SK-N-SH treated with all-trans-retinoic acid at 6 μM for 48 hours (cell line): ENCODE measurements around the gene KCNMB2.

Experiments used
- ATAC-seq: fragments of 200-7000 bp; cut with Tn5 transposase; 3 replicates; pipeline ENCODE4 v1.9.1; 2020; ENCODE audit warnings: mild to moderate bottlenecking, moderate library complexity
- ARNTL ChIP-seq: fragments of 450-650 bp; formaldehyde crosslinking; IDR thresholded peaks from 2 replicates; pipeline ENCODE4 v1.5.0; 2020; ENCODE audit warnings: low read depth, mild to moderate bottlenecking, moderate library complexity, borderline replicate concordance
- CREB5 ChIP-seq: fragments of 250-450 bp; sonication (Bioruptor Pico); IDR thresholded peaks from 2 replicates; pipeline ENCODE4 v1.5.1; 2020; ENCODE audit warnings: low read depth, mild to moderate bottlenecking, moderate library complexity
- CSDC2 ChIP-seq: fragments of 250-450 bp; sonication (Bioruptor Pico); IDR thresholded peaks from 2 replicates; pipeline ENCODE4 v1.5.0; 2020; ENCODE audit warnings: mild to moderate bottlenecking, moderate library complexity
- ESRRG ChIP-seq: fragments of 250-450 bp; sonication (Bioruptor Pico); IDR thresholded peaks from 2 replicates; pipeline ENCODE4 v1.6.1; 2021; ENCODE audit warnings: mild to moderate bottlenecking
- GLIS3 ChIP-seq: fragments of 250-450 bp; sonication (Bioruptor Pico); IDR thresholded peaks from 2 replicates; pipeline ENCODE4 v1.5.0; 2020; ENCODE audit warnings: mild to moderate bottlenecking, moderate library complexity
- ISL1 ChIP-seq: fragments of 250-450 bp; sonication (Bioruptor Pico); IDR thresholded peaks from 2 replicates; pipeline ENCODE4 v2.1.2; 2022; ENCODE audit warnings: mild to moderate bottlenecking, moderate library complexity
- OSR1 ChIP-seq: fragments of 250-450 bp; sonication (Bioruptor Pico); IDR thresholded peaks from 2 replicates; pipeline ENCODE4 v1.8.0; 2022; ENCODE audit warnings: moderate library complexity, mild to moderate bottlenecking, inconsistent platforms
- POU6F1 ChIP-seq: fragments of 250-450 bp; sonication (Bioruptor Pico); IDR thresholded peaks from 2 replicates; pipeline ENCODE4 v1.8.0; 2021; ENCODE audit warnings: low read depth, mild to moderate bottlenecking, moderate library complexity, borderline replicate concordance
- PPARA ChIP-seq: fragments of 250-450 bp; sonication (Bioruptor Pico); IDR thresholded peaks from 2 replicates; pipeline ENCODE4 v1.5.0; 2020; ENCODE audit warnings: mild to moderate bottlenecking, borderline replicate concordance
- RARB ChIP-seq: fragments of 250-450 bp; sonication (Bioruptor Pico); IDR thresholded peaks from 2 replicates; pipeline ENCODE4 v1.8.0; 2021; ENCODE audit warnings: mild to moderate bottlenecking, moderate library complexity
- SNAI2 ChIP-seq: fragments of 250-450 bp; sonication (Bioruptor Pico); IDR thresholded peaks from 2 replicates; pipeline ENCODE4 v1.5.0; 2020; ENCODE audit warnings: mild to moderate bottlenecking, moderate library complexity
- TCF4 ChIP-seq: fragments of 250-450 bp; sonication (Bioruptor Pico); IDR thresholded peaks from 2 replicates; pipeline ENCODE4 v1.8.0; 2021; ENCODE audit warnings: mild to moderate bottlenecking, moderate library complexity, borderline replicate concordance
- TOX ChIP-seq: fragments of 250-450 bp; sonication (Bioruptor Pico); IDR thresholded peaks from 2 replicates; pipeline ENCODE4 v1.8.0; 2021; ENCODE audit warnings: mild to moderate bottlenecking, moderate library complexity, borderline replicate concordance
- ZC3H10 ChIP-seq: fragments of 250-450 bp; sonication (Bioruptor Pico); IDR thresholded peaks from 2 replicates; pipeline ENCODE4 v1.5.1; 2021; ENCODE audit warnings: mild to moderate bottlenecking, moderate library complexity
- ZFP3 ChIP-seq: fragments of 250-450 bp; sonication (Bioruptor Pico); IDR thresholded peaks from 2 replicates; pipeline ENCODE4 v1.5.0; 2020; ENCODE audit warnings: mild to moderate bottlenecking, moderate library complexity
- ZFP30 ChIP-seq: fragments of 450-650 bp; formaldehyde crosslinking; IDR thresholded peaks from 2 replicates; pipeline ENCODE4 v1.5.0; 2022; ENCODE audit warnings: mild to moderate bottlenecking, moderate library complexity
- ZNF565 ChIP-seq: fragments of 450-650 bp; formaldehyde crosslinking; conservative IDR thresholded peaks from 2 replicates; pipeline ENCODE4 v1.5.0; 2020; ENCODE audit warnings: low read depth, mild to moderate bottlenecking, moderate library complexity
- ZNF70 ChIP-seq: fragments of 450-650 bp; formaldehyde crosslinking; IDR thresholded peaks from 2 replicates; pipeline ENCODE4 v1.5.0; 2020; ENCODE audit warnings: mild to moderate bottlenecking, moderate library complexity
- ZNF8 ChIP-seq: fragments of 450-650 bp; formaldehyde crosslinking; IDR thresholded peaks from 2 replicates; pipeline ENCODE4 v1.5.0; 2020; ENCODE audit warnings: mild to moderate bottlenecking, moderate library complexity
- TF ChIP-seq, protein P1 (sequence below): fragments of 250-450 bp; sonication (Bioruptor Pico); IDR thresholded peaks from 2 replicates; pipeline ENCODE4 v1.5.0; 2020; ENCODE audit warnings: mild to moderate bottlenecking, moderate library complexity
- TF ChIP-seq, protein P2 (sequence below): fragments of 250-450 bp; sonication (Bioruptor Pico); IDR thresholded peaks from 2 replicates; pipeline ENCODE4 v1.5.1; 2021; ENCODE audit warnings: mild to moderate bottlenecking, moderate library complexity
- TF ChIP-seq, protein P3 (sequence below): fragments of 250-450 bp; sonication (Bioruptor Pico); IDR thresholded peaks from 2 replicates; pipeline ENCODE4 v1.8.0; 2020; ENCODE audit warnings: mild to moderate bottlenecking, moderate library complexity, borderline replicate concordance

The KCNMB2 gene

GRCh38 chr3:178568911-178569310 lies 32.7 kb downstream of the KCNMB2 start:
- TF ChIP-seq ZNF565 (no peak), RARB (CRISPR knock-in tag) (no peak), OSR1 (CRISPR knock-in tag) (no peak), SNAI2 (CRISPR knock-in tag) (no peak), TCF4 (no peak), TOX (CRISPR knock-in tag) (no peak), POU6F1 (CRISPR knock-in tag) (no peak), CSDC2 (CRISPR knock-in tag) (no peak), ZFP3 (CRISPR knock-in tag) (no peak), ZC3H10 (no peak), PPARA (CRISPR knock-in tag) (no peak), ZNF70 (no peak), ARNTL (CRISPR knock-in tag) (no peak), ESRRG (CRISPR knock-in tag) (no peak)
- TF ChIP-seq, protein P1, sequence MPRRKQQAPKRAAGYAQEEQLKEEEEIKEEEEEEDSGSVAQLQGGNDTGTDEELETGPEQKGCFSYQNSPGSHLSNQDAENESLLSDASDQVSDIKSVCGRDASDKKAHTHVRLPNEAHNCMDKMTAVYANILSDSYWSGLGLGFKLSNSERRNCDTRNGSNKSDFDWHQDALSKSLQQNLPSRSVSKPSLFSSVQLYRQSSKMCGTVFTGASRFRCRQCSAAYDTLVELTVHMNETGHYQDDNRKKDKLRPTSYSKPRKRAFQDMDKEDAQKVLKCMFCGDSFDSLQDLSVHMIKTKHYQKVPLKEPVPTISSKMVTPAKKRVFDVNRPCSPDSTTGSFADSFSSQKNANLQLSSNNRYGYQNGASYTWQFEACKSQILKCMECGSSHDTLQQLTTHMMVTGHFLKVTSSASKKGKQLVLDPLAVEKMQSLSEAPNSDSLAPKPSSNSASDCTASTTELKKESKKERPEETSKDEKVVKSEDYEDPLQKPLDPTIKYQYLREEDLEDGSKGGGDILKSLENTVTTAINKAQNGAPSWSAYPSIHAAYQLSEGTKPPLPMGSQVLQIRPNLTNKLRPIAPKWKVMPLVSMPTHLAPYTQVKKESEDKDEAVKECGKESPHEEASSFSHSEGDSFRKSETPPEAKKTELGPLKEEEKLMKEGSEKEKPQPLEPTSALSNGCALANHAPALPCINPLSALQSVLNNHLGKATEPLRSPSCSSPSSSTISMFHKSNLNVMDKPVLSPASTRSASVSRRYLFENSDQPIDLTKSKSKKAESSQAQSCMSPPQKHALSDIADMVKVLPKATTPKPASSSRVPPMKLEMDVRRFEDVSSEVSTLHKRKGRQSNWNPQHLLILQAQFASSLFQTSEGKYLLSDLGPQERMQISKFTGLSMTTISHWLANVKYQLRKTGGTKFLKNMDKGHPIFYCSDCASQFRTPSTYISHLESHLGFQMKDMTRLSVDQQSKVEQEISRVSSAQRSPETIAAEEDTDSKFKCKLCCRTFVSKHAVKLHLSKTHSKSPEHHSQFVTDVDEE (CRISPR knock-in tag), result no peak
- TF ChIP-seq, protein P2, sequence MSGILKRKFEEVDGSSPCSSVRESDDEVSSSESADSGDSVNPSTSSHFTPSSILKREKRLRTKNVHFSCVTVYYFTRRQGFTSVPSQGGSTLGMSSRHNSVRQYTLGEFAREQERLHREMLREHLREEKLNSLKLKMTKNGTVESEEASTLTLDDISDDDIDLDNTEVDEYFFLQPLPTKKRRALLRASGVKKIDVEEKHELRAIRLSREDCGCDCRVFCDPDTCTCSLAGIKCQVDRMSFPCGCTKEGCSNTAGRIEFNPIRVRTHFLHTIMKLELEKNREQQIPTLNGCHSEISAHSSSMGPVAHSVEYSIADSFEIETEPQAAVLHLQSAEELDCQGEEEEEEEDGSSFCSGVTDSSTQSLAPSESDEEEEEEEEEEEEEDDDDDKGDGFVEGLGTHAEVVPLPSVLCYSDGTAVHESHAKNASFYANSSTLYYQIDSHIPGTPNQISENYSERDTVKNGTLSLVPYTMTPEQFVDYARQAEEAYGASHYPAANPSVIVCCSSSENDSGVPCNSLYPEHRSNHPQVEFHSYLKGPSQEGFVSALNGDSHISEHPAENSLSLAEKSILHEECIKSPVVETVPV, result no peak
- ATAC-seq, result no peak

DNA sequence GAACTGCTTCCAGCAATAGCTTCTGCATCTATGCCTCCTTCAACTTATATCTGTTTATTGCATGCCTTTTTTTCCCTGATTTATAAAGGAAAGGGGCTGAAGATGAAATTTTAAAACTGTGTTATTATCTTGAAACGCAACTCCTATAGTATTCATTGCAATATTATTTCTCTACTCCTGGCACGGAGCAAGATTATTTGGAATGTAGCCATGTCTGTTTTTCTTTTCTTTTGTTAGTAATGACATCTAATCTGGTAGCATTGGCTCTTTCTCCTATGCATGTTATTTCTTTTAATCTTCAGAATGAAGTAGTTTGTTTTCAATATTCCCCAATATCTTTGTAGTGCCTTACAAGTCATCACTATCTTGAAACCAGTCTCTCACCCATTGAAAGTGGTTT lies 33.6 kb downstream of the KCNMB2 start:
- ATAC-seq, result no peak
- TF ChIP-seq GLIS3 (CRISPR knock-in tag) (no peak), ISL1 (CRISPR knock-in tag) (no peak), ZFP3 (CRISPR knock-in tag) (no peak), PPARA (CRISPR knock-in tag) (no peak), CREB5 (CRISPR knock-in tag) (no peak), CSDC2 (CRISPR knock-in tag) (no peak), ESRRG (CRISPR knock-in tag) (no peak), ZNF565 (no peak), ZNF8 (CRISPR knock-in tag) (no peak), TCF4 (no peak), OSR1 (CRISPR knock-in tag) (no peak), ARNTL (CRISPR knock-in tag) (no peak), SNAI2 (CRISPR knock-in tag) (no peak), TOX (CRISPR knock-in tag) (no peak), RARB (CRISPR knock-in tag) (no peak), ZC3H10 (no peak), ZFP30 (no peak)
- TF ChIP-seq, protein P3, sequence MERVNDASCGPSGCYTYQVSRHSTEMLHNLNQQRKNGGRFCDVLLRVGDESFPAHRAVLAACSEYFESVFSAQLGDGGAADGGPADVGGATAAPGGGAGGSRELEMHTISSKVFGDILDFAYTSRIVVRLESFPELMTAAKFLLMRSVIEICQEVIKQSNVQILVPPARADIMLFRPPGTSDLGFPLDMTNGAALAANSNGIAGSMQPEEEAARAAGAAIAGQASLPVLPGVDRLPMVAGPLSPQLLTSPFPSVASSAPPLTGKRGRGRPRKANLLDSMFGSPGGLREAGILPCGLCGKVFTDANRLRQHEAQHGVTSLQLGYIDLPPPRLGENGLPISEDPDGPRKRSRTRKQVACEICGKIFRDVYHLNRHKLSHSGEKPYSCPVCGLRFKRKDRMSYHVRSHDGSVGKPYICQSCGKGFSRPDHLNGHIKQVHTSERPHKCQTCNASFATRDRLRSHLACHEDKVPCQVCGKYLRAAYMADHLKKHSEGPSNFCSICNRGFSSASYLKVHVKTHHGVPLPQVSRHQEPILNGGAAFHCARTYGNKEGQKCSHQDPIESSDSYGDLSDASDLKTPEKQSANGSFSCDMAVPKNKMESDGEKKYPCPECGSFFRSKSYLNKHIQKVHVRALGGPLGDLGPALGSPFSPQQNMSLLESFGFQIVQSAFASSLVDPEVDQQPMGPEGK, result no peak
- TF ChIP-seq, protein P1 (CRISPR knock-in tag), result no peak
- TF ChIP-seq, protein P2, result no peak
